HG03135 (cell line): ENCODE results near the gene CYBC1.

Experiments used
- ATAC-seq: cut with Tn5 transposase; IDR thresholded peaks from one replicate; pipeline ENCODE4 v1.9.1; 2021; ENCODE audit warnings: mild to moderate bottlenecking, moderate library complexity; ENCODE audit not compliant: unreplicated experiment

The CYBC1 gene

GRCh38 chr17:82411396-82412053 is 39.0 kb downstream of the CYBC1 start:
- ATAC-seq, result no peak

GRCh38 chr17:82410014-82410716 is 40.4 kb downstream of the CYBC1 start:
- no peak for ATAC-seq

GRCh38 chr17:82408938-82409318 is 41.6 kb downstream of the CYBC1 start:
- no peak for ATAC-seq

- ATAC-seq, result no peak
These were observed 42.1 kb downstream of the CYBC1 start for GRCh38 chr17:82408288-82408937.

- ATAC-seq, result no peak
These were observed 43.3 kb downstream of the CYBC1 start for GRCh38 chr17:82407255-82407654.

GRCh38 chr17:82406131-82406671 is 44.4 kb downstream of the CYBC1 start:
- no peak for ATAC-seq

GRCh38 chr17:82405051-82405450 is 45.5 kb downstream of the CYBC1 start:
- ATAC-seq, result no peak

GRCh38 chr17:82403662-82404660 is 46.6 kb downstream of the CYBC1 start:
- no peak for ATAC-seq

GRCh38 chr17:82402865-82403264 is 47.7 kb downstream of the CYBC1 start:
- peak; percentile 75 for ATAC-seq

- no peak for ATAC-seq
These were observed 49.7 kb downstream of the CYBC1 start for GRCh38 chr17:82400830-82401229.

- no peak for ATAC-seq
These were observed 50.3 kb downstream of the CYBC1 start for GRCh38 chr17:82400206-82400605.

- no peak for ATAC-seq
These were observed 50.9 kb downstream of the CYBC1 start for GRCh38 chr17:82399601-82400101.

GRCh38 chr17:82399041-82399441 is 51.5 kb downstream of the CYBC1 start:
- no peak for ATAC-seq

GRCh38 chr17:82397449-82398335 is 52.9 kb downstream of the CYBC1 start:
- ATAC-seq, result no peak

GRCh38 chr17:82396601-82397435 is 53.7 kb downstream of the CYBC1 start:
- ATAC-seq, result no peak

- no peak for ATAC-seq
These were observed 56.3 kb downstream of the CYBC1 start for GRCh38 chr17:82394278-82394677.

- ATAC-seq, result no peak
These were observed 57.6 kb downstream of the CYBC1 start for GRCh38 chr17:82392941-82393340.
